ENCODE measurements around the gene KRTAP27-1.

Gene KRTAP27-1

GRCh38 chr21:30305136-30305535 lies 32.4 kb downstream of the KRTAP27-1 start:
- no peak overlapping the region for H3K27ac ChIP-seq
- DNase-seq (ENCODE audit: low read depth, low spot score): no peak

- no peak within 1 kb of the TSS for H3K27ac ChIP-seq
- DNase-seq (ENCODE audit: low read depth, low spot score): no peak
Observed at GRCh38 chr21:30289215-30289614, 48.3 kb downstream of the KRTAP27-1 start, which contains the start of gene KRTAP25-1. Gene KRTAP25-1, minus strand, starts transcription at chr21:30289514. Its CDS starts 24 bp downstream, at chr21:30289490.
